ENCODE measurements around the gene RNF213. TPM values are rescaled to one million over a fixed set of nuclear protein-coding genes. Genes with fewer than 3 reads are reported as not detected.

The RNF213 gene
- total and polyA plus RNA-seq, 10 of the 15 experiments (the other 5 are each of a cell fraction or from before 2014, with no cell fraction given), result 18.6 to 145 (median 65.8) TPM

DNA sequence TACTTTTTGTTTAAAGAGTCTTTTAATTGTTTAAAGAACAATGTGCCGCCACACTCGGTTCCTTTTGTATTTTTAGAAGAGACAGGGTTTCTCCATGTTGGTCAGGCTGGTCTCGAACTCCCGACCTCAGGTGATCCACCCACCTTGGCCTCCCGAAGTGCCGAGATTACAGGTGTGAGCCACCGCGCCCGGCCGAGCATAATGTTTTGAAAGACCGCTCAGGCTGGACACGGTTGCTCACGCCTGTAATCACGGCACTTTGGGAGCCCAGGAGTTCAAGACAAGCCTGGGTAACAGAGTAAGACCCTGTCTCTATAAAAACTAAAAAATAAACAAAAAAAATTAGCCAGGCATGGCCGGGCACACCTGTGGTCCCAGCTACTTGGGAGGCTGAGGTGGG, 59.8 kb downstream of the RNF213 start (continued):
- no peak for TF ChIP-seq MYB (IDR thresholded peaks at IDR 0.05; ENCODE audit: borderline replicate concordance, low read depth, low read length)
- TF ChIP-seq, protein P1, sequence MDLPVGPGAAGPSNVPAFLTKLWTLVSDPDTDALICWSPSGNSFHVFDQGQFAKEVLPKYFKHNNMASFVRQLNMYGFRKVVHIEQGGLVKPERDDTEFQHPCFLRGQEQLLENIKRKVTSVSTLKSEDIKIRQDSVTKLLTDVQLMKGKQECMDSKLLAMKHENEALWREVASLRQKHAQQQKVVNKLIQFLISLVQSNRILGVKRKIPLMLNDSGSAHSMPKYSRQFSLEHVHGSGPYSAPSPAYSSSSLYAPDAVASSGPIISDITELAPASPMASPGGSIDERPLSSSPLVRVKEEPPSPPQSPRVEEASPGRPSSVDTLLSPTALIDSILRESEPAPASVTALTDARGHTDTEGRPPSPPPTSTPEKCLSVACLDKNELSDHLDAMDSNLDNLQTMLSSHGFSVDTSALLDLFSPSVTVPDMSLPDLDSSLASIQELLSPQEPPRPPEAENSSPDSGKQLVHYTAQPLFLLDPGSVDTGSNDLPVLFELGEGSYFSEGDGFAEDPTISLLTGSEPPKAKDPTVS (IDR thresholded peaks at IDR 0.05; ENCODE audit: low read depth, low read length), result no peak
- TF ChIP-seq NFYB (IDR thresholded peaks at IDR 0.05; ENCODE audit: insufficient read depth, low read depth, low read length), result no peak
- no peak for TF ChIP-seq MEF2B (IDR thresholded peaks at IDR 0.05; ENCODE audit: partially characterized antibody, poor library complexity, severe bottlenecking)

DNA sequence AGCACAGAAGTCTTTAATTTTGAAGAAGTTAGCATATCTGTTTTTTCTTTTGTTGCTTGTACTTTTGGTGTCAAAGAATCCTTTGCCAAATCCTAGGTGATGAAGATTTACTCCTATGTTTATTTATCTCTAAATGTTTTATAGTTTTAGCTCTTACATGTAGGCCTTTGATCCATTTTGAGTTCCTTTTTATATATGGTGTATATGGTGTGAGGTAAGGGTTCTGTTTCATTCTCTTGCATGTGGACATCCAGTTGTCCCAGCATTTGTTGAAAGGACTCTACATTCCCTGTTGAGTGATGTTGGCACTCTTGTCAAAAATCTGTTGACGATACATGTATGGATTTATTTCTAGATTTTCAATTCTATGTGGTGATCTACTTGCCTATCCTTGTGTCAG, 62.2 kb downstream of the RNF213 start:
- H3K36me3 ChIP-seq (ENCODE audit: control insufficient read depth in 2 of 2, insufficient read depth in 2 of 2, low read length in 1 of 2), result peaks cover 10 to 61% of the 10 kb centered on the region in 2 experiments
- no peaks in the 10 kb centered on the region for H3K9me3 ChIP-seq (replicated peaks; ENCODE audit: control insufficient read depth, insufficient read depth, low read length)
- no peak overlapping the region for H2AFZ ChIP-seq (ENCODE audit: control insufficient read depth, low read depth, low read length)
- in situ Hi-C loops (cut with MboI), result no loop called here
- DNase-seq (ENCODE audit: low read depth, low spot score), result no peak
- CTCF ChIA-PET, result no interaction called here
- no peak overlapping the region for H3K9ac ChIP-seq (ENCODE audit: control insufficient read depth, insufficient read depth, low read length)
- no peaks in the 10 kb centered on the region for H3K27me3 ChIP-seq (replicated peaks in 1 of 2; ENCODE audit: control insufficient read depth in 2 of 2, insufficient read depth in 2 of 2, low read length in 1 of 2)
- H3K4me2 ChIP-seq (ENCODE audit: control insufficient read depth, insufficient read depth), result no peak overlapping the region
- POLR2A ChIA-PET, result no interaction called here
- no peaks in the 10 kb centered on the region; the same call in 1 of the 2 replicates for H4K20me1 ChIP-seq (ENCODE audit: control insufficient read depth, insufficient read depth)
- no peak for ATAC-seq
- RAD21 ChIA-PET (ENCODE audit: unreplicated experiment), result no interaction called here
- intact Hi-C loops (cut with micrococcal nuclease; ENCODE audit: unreplicated experiment), result no loop called here
- TF ChIP-seq TCF12 (IDR thresholded peaks at IDR 0.05; ENCODE audit: low read depth, low read length), result no peak
- no peak for TF ChIP-seq BACH1 (IDR thresholded peaks at IDR 0.05; ENCODE audit: borderline replicate concordance)
- TF ChIP-seq, protein P2, sequence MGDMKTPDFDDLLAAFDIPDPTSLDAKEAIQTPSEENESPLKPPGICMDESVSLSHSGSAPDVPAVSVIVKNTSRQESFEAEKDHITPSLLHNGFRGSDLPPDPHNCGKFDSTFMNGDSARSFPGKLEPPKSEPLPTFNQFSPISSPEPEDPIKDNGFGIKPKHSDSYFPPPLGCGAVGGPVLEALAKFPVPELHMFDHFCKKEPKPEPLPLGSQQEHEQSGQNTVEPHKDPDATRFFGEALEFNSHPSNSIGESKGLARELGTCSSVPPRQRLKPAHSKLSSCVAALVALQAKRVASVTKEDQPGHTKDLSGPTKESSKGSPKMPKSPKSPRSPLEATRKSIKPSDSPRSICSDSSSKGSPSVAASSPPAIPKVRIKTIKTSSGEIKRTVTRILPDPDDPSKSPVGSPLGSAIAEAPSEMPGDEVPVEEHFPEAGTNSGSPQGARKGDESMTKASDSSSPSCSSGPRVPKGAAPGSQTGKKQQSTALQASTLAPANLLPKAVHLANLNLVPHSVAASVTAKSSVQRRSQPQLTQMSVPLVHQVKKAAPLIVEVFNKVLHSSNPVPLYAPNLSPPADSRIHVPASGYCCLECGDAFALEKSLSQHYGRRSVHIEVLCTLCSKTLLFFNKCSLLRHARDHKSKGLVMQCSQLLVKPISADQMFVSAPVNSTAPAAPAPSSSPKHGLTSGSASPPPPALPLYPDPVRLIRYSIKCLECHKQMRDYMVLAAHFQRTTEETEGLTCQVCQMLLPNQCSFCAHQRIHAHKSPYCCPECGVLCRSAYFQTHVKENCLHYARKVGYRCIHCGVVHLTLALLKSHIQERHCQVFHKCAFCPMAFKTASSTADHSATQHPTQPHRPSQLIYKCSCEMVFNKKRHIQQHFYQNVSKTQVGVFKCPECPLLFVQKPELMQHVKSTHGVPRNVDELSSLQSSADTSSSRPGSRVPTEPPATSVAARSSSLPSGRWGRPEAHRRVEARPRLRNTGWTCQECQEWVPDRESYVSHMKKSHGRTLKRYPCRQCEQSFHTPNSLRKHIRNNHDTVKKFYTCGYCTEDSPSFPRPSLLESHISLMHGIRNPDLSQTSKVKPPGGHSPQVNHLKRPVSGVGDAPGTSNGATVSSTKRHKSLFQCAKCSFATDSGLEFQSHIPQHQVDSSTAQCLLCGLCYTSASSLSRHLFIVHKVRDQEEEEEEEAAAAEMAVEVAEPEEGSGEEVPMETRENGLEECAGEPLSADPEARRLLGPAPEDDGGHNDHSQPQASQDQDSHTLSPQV (IDR thresholded peaks at IDR 0.05), result no peak
- TF ChIP-seq FOXM1 (IDR thresholded peaks at IDR 0.05; ENCODE audit: low read depth, low read length), result no peak
- no peak for TF ChIP-seq SMAD1 (IDR thresholded peaks at IDR 0.05; ENCODE audit: low read depth, partially characterized antibody)
- TF ChIP-seq EP300 (IDR thresholded peaks at IDR 0.05; ENCODE audit: borderline replicate concordance in 1 of 2, control insufficient read depth in 1 of 2, low read depth in 2 of 2, low read length in 2 of 2), result no peak
- no peaks in the 10 kb centered on the region for H3K4me1 ChIP-seq (ENCODE audit: control insufficient read depth, insufficient read depth, low read length)
- H3K27ac ChIP-seq (ENCODE audit: control insufficient read depth, insufficient read depth), result no peak overlapping the region
- no TSS peak for BruUV-seq (replicated peaks)
- no peak overlapping the region for H3K4me3 ChIP-seq
- SMC1A ChIA-PET (ENCODE audit: uncharacterized antibody, unreplicated experiment), result no interaction called here
- no peak for FAIRE-seq
- 100% methylated on average over 1 of the region's 1 CpG for WGBS (ENCODE audit: insufficient coverage, insufficient replicate concordance, low lambda C conversion rate, missing lambda C conversion rate)
- no peaks in the 10 kb centered on the region for H3K79me2 ChIP-seq (ENCODE audit: control insufficient read depth, insufficient read depth, low read length)

Data from GM12878 (cell line).